ENCODE data around the gene RAET1E.
"Not testable (repeated sequence)": the region's sequence is repeated elsewhere in the genome, so short reads cannot be mapped to it uniquely, and the experiment has no call there.

Gene RAET1E

DNA sequence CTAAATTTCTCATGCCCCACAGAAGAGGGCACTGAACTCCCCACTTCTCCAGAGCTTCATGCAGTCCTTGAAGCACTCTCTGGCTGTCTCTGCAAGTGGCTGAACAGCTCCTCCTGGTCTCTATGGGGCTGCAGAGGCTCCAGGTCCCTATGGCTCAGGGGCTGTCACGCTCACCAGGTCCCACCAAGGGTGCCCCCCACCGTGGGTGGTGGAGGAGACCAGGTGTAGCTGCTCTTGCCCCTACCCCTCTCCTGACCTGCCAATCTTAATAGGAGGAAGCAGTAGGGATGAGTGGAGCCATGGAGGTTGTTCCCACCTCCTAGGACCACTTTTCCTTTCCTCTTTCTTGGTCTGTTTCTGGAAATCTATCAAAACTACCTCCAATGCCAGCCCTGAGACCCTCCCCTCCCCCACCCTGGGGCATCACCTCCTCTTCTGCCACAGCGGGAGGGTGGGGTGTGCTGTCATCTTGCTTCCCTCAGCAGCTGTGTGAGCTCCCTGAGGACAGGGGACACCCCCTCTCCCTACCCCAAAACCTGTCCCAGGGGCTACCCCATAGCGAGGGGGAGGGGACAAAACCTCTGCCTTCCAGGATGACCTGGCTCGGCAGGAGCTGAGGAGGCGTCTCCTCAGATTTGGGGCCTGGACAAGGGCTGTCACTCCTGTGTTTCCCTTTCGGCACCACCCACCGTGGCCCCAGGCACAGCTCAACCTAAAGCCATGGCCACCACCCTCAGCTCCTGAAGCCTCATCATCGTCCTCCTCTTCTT lies 12.0 kb upstream of the RAET1E start:
- DNase-seq (ENCODE audit: low spot score), result no peak

DNA sequence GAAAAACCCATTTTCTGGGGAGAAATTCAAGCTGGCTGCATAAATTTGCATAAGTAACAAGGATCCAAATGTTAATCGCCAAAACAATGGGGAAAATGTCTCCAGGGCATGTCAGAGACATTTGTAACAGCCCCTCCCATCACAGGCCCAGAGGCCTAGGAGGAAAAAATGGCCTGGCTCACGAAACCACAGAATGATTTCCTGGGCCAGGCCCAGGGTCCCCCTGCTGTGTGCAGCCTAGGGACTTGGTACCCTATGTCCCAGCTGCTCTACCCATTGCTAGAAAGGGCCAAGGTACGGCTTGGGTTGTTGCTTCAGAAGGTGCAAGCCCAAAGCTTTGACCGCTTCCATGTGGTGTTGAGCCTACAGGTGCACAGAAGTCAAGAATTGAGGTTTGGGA lies 10.6 kb upstream of the RAET1E start:
- DNase-seq (ENCODE audit: low spot score), result not testable (repeated sequence)

GRCh38 chr6:149907317-149907716 lies 9.4 kb upstream of the RAET1E start:
- DNase-seq (ENCODE audit: low spot score), result no peak

DNA sequence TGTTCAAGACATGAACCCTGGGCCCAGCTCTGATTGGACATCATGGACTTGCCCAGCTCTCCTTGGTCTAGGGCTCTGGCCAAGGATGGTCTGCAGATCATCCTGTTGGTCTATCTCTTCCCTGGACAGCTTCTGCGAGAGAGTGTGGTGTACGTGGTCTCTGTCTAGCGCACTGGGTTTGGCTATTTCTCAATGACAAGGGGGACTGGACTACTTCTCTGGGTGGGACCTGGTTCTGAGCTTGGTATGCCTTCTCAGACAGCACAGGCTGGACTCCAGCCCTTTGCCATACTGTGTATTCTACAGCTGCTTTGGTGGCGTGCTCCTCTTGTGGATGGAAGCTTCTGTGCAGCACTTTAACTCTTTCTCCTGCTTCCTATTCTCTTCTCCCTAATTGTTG lies 8.5 kb upstream of the RAET1E start:
- DNase-seq (ENCODE audit: low spot score), result no peak

DNA sequence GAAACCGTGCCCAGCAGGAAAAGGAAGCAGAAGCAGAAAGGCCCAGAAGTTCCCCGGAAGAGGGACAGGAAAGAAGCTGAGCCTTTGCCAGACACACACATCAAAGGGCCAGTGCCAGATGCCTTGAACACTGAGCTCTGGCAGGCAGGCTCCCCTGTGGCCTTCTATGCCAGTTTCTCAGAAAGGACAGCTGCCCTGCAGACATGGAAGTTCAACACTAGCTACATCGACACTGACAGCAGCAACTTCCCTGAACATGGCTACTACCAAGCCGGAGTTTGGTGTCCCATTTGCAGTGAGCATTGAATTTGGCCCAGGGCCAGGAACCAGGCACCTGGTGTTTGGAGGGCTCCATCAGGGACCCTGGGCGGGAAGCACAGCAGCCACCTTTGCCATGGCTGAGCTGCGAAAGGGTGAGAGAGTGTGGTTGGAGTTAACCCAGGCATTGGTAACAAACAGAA lies 8.0 kb upstream of the RAET1E start:
- no peak for DNase-seq (ENCODE audit: low spot score)

DNA sequence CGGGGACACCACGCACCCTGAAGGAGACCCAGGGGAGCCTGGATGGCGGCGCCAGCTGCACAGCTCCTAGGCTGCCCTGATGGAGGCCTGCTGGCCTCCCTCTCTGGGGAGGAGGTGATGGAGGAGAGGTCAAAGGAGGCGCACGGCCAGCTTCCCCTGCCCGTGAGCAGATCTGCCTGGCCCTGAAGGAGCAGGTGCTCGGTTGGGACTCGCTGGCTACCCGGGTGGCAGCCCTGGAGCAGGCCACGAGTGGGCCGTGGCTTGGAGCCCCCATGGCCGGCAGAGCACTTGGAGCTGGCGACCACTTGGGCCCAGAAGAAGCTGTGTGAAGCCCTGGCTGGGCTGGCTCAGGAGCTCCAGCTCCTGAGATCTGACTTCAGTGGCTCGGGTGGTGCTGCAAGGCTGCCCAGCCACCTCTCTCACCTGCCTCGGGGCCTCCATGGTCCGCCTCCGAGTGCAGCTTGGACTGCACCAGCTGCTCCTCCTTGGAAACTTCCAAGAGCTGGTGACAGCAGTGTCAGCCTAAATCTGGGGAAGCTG lies 7.5 kb upstream of the RAET1E start:
- DNase-seq (ENCODE audit: low spot score), result no peak

GRCh38 chr6:149904661-149905370 lies 6.9 kb upstream of the RAET1E start:
- DNase-seq (ENCODE audit: low spot score), result no peak

- no peak for DNase-seq (ENCODE audit: low spot score)
These were observed 6.2 kb upstream of the RAET1E start for GRCh38 chr6:149903938-149904611.

DNA sequence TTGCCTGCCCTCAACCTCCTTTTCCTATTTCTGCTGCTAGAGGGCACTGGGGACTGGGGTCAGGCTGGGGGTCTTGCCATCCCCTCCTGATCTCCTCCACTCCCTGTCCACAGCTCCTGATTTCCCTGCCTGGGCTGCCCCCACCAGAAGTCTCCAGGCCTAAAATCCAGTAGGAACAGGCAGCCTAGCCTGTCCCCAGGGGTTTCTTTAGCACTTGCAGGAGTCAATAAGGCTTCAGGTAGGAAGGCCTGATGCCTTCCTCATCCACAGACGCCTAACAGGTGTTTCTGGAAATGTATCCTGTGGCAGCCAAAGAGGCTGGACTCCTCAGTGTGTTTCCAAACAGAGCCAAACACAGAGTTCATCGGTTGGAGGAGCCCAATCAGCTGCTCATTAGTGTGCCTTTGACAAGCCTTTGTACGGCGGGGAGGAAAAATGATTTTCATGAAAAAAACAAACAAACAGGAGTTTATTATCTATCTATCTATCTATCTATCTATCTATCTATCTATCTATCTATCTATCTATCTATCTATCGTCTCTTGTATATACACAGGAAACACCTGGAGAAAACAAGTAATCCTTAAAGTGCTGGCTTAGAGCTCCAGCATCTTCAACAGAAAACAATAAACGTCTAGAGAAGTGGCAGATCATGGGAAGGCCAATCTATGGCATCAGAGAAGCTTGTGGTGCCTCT lies 3.7 kb upstream of the RAET1E start:
- no peak for DNase-seq (ENCODE audit: low spot score)

GRCh38 chr6:149900620-149901443 lies 2.9 kb upstream of the RAET1E start:
- no peak for DNase-seq (ENCODE audit: low spot score)

DNA sequence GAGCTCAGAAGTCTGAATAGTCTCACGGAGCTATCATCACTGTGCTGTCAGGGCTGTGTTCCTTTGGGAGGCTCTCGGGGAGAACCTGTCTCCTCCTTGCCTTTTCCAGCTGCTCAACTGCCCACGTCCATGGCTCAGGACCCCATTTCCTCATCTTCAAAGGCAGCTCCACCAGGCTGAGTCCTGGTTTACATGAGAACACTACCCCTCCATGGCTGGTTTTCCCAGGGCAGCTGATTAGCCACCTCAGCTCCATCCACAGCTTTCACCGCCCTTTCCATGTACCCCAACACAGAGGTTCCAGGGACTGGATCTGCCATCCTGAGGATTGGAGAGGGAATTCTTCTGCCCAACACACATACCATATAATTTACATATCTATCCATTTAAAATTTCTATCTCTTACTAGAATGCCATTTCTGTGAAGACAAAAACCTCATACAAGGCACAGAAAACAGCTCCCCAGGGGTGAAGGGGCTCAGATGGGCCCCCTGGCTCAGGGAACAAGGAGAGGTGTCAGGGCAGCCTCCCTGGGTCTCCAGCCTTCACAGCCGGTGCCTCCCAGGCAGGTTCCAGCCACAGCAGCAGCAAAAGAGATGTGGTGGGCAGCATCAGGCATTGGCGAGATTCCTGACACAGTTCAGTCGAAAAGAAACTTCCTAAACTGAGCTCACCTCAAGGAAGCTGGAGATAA lies 2.2 kb upstream of the RAET1E start:
- DNase-seq (ENCODE audit: low spot score), result no peak

GRCh38 chr6:149899486-149899885 lies 1.6 kb upstream of the RAET1E start:
- DNase-seq (ENCODE audit: low spot score), result no peak

DNA sequence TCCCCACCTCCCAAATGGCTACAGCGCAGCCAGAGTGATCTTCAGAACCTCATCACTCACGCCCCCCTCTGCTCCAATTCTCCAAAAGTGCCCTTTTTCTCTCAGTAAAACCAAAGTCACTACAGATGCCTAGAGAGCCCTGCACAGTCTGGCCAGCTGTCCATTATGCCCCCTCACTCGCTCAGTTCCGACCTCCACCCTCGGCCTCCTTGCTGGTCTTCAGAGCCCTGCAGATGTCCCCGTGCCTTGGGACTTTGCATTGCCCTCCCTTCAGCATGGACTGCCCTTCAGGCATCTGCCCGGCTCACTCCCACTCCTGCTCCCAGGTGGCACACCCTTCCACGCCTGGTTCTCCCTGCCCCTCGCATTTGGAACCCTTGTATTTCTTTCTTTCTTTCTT lies 1.1 kb upstream of the RAET1E start:
- DNase-seq (ENCODE audit: low spot score), result no peak

DNA sequence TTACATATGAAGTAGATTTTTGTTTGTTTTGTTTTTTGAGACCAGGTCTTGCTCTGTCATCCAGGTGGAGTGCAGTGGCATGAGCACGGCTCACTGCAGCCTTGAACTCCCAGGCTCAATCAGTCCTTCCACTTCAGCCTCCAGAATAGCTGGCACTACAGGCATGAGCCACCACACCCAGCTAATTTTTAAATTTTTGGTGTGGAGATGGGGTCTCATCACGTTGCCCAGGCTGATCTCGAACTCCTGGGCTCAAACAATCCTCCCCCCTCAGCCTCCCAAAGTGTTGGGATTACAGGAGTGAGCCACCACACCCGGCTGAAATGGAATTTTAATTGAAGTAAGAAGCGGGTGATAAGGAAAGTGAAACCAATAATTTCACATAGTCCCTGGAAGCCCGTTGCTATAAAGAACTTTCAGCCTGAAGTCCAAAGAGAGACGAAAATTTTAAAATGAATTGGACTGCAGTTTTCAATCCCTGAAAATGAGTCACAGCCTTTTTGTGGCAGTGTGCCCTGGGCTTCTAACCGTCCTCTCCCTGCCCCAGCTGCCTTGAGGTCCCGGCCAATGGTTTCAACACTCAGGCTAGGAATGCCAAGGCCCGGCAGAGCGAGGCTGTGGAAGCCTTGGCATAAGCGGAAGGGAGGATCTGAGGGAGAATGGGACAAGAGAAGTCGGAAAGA lies 757 bp downstream of the RAET1E start:
- DNase-seq (ENCODE audit: low spot score), result no peak

GRCh38 chr6:149896491-149896890 lies 1.4 kb downstream of the RAET1E start:
- DNase-seq (ENCODE audit: low spot score), result no peak

- DNase-seq (ENCODE audit: low spot score), result peak; percentile 19
These were observed 2.1 kb downstream of the RAET1E start for GRCh38 chr6:149895833-149896271.

DNA sequence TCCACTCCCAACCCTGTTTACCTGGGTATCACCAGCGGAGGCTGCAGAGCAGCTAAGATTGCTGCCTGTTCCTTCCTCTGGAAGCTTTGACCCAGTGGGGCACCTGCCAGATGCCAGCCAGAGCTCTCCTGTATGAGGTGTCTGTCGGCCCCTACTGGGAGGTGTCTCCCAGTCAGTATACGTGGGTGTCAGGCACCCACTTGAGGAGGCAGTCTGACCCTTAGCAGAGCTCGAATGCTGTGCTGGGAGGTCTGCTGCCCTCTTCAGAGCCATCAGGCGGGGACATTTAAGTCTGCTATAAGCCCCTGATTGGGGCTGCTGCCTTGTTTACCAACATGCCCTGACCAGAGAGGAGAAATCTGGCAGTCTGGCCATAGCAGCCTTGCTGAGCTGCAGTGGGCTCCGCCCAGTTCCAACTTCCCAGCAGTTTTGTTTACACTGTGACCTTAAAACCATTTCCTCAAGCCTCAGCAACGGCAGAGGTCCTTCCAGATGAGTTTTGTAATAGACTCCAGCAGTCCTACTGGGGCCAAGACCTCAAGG lies 2.8 kb downstream of the RAET1E start:
- DNase-seq (ENCODE audit: low spot score), result no peak

- not testable (repeated sequence) for DNase-seq (ENCODE audit: low spot score)
These were observed 6.0 kb downstream of the RAET1E start for GRCh38 chr6:149891864-149892263.

DNA sequence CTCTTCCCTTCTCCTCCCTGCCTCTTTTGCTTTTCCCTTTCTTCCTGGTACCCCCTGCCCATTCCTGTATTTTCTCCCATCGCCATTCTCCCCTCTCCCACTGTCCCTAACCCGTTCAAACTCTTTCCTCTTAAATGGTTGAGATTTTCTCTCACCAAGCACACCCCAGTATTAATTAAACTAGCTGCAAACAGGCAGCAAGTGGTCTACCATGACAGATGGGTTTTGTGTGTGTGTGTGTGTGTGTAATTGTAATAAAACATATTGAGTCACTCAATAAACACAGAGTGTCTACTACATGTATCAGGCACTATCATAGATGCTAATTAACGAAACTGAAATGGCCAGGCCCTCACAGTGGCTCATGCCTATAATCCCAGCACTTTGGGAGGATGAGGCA lies 6.7 kb downstream of the RAET1E start:
- DNase-seq (ENCODE audit: low spot score), result no peak

GRCh38 chr6:149890629-149891045 lies 7.3 kb downstream of the RAET1E start:
- DNase-seq (ENCODE audit: low spot score), result no peak
